Panc1 (cell line): ENCODE measurements around the gene CYTH4. TPM values are rescaled to one million over a fixed set of nuclear protein-coding genes. Genes with fewer than 3 reads are reported as not detected.

Experiments used
- ATAC-seq: fragments of 200-7000 bp; cut with Tn5 transposase; 2 replicates; pipeline ENCODE4 v1.9.1; 2020; ENCODE audit warnings: mild to moderate bottlenecking, moderate library complexity
- BruUV-seq: library from RNA; stranded (reverse); fragments of 400-500 nt; replicated peaks from 2 replicates; lab custom pipeline; 2021; lab: Mats Ljungman, UMichigan
- CTCF ChIA-PET: fragments of 300-600 bp; sonication (Branson Sonifier 250); formaldehyde crosslinking; loops from one replicate; lab custom pipeline; 2022; ENCODE audit warnings: antibody characterized with exemption; lab: Charles Lee
- POLR2A ChIA-PET: fragments of 300-600 bp; sonication (Branson Sonifier 250); formaldehyde crosslinking; loops from one replicate; lab custom pipeline; 2022; ENCODE audit warnings: antibody characterized with exemption; lab: Charles Lee
- DNase-seq: peaks from one replicate; pipeline ENCODE4 v3.0.0-alpha.2; 2010; ENCODE audit warnings: low read depth, low spot score
- H3K27ac ChIP-seq: 2 replicates; pipeline ENCODE4 v1.5.1; 2011; ENCODE audit warnings: mild to moderate bottlenecking, low read length, inconsistent platforms
- H3K27me3 ChIP-seq: fragments of 200-500 bp; sonication (Bioruptor generic); 2 replicates; pipeline ENCODE4 v1.6.0; 2014; ENCODE audit warnings: low read length, inconsistent platforms; ENCODE audit not compliant: control insufficient read depth, insufficient read depth
- H3K36me3 ChIP-seq: fragments of 200-500 bp; sonication (Bioruptor generic); 2 replicates; pipeline ENCODE4 v1.5.1; 2014; ENCODE audit warnings: inconsistent platforms, mild to moderate bottlenecking, low read length, moderate library complexity; ENCODE audit not compliant: control insufficient read depth, insufficient read depth
- H3K4me1 ChIP-seq: 2 replicates; pipeline ENCODE4 v1.5.1; 2011; ENCODE audit warnings: inconsistent platforms, mild to moderate bottlenecking, low read length, moderate library complexity; ENCODE audit not compliant: control insufficient read depth, insufficient read depth
- H3K4me3 ChIP-seq, 2 experiments: 2 replicates each; pipeline ENCODE4 v1.5.1; 2011 to 2012; ENCODE audit warnings: low read depth in 2 of 2, low read length in 2 of 2, mild to moderate bottlenecking in 2 of 2, inconsistent platforms in 1 of 2, moderate library complexity in 1 of 2
- H3K9me3 ChIP-seq: fragments of 200-500 bp; sonication (Bioruptor generic); 2 replicates; pipeline ENCODE4 v1.5.1; 2014; ENCODE audit warnings: low read depth, mild to moderate bottlenecking, inconsistent platforms, low read length, moderate library complexity; ENCODE audit not compliant: control insufficient read depth, insufficient read depth
- POLR2AphosphoS5 ChIP-seq: IDR thresholded peaks from 2 replicates; pipeline ENCODE4 v1.6.1; 2012; ENCODE audit warnings: mild to moderate bottlenecking, low read depth, low read length, moderate library complexity
- SIN3A ChIP-seq: IDR thresholded peaks from 2 replicates; pipeline ENCODE4 v1.6.1; 2012; ENCODE audit warnings: low read depth, mild to moderate bottlenecking, low read length, moderate library complexity, borderline replicate concordance; ENCODE audit not compliant: insufficient read depth
- TCF7L2 ChIP-seq: IDR thresholded peaks from 2 replicates; pipeline ENCODE4 v1.6.1; 2011; ENCODE audit warnings: mild to moderate bottlenecking, low read depth, low read length, inconsistent platforms
- in situ Hi-C: cut with HindIII; loops from 2 replicates; pipeline ENCODE4 v1.10.0; 2016; ENCODE audit warnings: low sequenced_read_pairs, low pct_unique_long_range_greater_than_20kb
- intact Hi-C: fragments of 100-400 bp; cut with micrococcal nuclease; formaldehyde crosslinking; loops from one replicate; pipeline ENCODE4 v1.10.0; 2022; ENCODE audit not compliant: unreplicated experiment
- total RNA-seq: library from RNA; stranded (reverse); gene quantifications from one replicate; pipeline ENCODE4 v1.2.1, GENCODE V29; 2021; ENCODE audit not compliant: unreplicated experiment
- TF ChIP-seq, protein P1 (sequence below): fragments of 450-650 bp; IDR thresholded peaks from 2 replicates; pipeline ENCODE4 v1.5.1; 2017; ENCODE audit warnings: mild to moderate bottlenecking
- TF ChIP-seq, protein P2 (sequence below), 2 experiments: IDR thresholded peaks; 2 replicates each; pipeline ENCODE4 v1.6.1; 2011 to 2012; ENCODE audit warnings: low read depth in 2 of 2, control low read depth in 1 of 2, low read length in 1 of 2, mild to moderate bottlenecking in 1 of 2, moderate library complexity in 1 of 2; ENCODE audit not compliant: insufficient read depth in 1 of 2

CYTH4 gene
- total RNA-seq, 1 experiment from 2014 or later: 1.3 TPM

DNA sequence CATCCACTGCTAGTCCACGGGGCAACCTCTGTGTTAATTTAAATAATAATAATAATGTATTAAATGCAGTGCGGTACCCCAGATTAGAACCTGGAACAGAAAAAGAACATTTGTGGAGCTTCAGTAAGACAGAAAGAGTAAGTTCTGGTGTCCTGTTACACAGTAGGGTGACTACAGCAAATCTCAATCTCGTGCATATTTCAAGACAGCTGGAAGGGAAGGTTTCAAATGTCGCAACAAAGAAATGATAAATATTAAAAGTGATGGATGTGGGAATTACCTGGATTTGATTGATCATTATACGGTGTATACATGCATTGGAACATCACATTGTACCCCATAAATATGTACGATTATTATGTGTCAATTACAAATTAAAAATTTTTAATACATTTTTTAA lies 36.6 kb upstream of the CYTH4 start:
- DNase-seq: no peak
- Histone ChIP-seq H3K4me1 (peaks cover 4% of the 10 kb centered on the region; the same call in 1 of the 2 replicates), H3K4me3 (no peak overlapping the region), H3K27me3 (no peaks in the 10 kb centered on the region), H3K36me3 (0 out of 2 replicates have a peak, but pooled peaks cover 2% of the 10 kb centered on the region), H3K27ac (no peak overlapping the region), H3K9me3 (no peaks in the 10 kb centered on the region)
- no TSS peak for BruUV-seq
- ATAC-seq: no peak
- POLR2A ChIA-PET: no interaction called here
- in situ Hi-C loops: no loop called here
- TF ChIP-seq, protein P1, sequence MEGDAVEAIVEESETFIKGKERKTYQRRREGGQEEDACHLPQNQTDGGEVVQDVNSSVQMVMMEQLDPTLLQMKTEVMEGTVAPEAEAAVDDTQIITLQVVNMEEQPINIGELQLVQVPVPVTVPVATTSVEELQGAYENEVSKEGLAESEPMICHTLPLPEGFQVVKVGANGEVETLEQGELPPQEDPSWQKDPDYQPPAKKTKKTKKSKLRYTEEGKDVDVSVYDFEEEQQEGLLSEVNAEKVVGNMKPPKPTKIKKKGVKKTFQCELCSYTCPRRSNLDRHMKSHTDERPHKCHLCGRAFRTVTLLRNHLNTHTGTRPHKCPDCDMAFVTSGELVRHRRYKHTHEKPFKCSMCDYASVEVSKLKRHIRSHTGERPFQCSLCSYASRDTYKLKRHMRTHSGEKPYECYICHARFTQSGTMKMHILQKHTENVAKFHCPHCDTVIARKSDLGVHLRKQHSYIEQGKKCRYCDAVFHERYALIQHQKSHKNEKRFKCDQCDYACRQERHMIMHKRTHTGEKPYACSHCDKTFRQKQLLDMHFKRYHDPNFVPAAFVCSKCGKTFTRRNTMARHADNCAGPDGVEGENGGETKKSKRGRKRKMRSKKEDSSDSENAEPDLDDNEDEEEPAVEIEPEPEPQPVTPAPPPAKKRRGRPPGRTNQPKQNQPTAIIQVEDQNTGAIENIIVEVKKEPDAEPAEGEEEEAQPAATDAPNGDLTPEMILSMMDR: no peak
- no peak for TF ChIP-seq POLR2AphosphoS5
- TF ChIP-seq SIN3A: no peak
- TF ChIP-seq, protein P2, sequence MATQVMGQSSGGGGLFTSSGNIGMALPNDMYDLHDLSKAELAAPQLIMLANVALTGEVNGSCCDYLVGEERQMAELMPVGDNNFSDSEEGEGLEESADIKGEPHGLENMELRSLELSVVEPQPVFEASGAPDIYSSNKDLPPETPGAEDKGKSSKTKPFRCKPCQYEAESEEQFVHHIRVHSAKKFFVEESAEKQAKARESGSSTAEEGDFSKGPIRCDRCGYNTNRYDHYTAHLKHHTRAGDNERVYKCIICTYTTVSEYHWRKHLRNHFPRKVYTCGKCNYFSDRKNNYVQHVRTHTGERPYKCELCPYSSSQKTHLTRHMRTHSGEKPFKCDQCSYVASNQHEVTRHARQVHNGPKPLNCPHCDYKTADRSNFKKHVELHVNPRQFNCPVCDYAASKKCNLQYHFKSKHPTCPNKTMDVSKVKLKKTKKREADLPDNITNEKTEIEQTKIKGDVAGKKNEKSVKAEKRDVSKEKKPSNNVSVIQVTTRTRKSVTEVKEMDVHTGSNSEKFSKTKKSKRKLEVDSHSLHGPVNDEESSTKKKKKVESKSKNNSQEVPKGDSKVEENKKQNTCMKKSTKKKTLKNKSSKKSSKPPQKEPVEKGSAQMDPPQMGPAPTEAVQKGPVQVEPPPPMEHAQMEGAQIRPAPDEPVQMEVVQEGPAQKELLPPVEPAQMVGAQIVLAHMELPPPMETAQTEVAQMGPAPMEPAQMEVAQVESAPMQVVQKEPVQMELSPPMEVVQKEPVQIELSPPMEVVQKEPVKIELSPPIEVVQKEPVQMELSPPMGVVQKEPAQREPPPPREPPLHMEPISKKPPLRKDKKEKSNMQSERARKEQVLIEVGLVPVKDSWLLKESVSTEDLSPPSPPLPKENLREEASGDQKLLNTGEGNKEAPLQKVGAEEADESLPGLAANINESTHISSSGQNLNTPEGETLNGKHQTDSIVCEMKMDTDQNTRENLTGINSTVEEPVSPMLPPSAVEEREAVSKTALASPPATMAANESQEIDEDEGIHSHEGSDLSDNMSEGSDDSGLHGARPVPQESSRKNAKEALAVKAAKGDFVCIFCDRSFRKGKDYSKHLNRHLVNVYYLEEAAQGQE (IDR thresholded peaks at IDR 0.05; ENCODE audit: insufficient read depth in 1 of 2, low read depth in 2 of 2, low read length in 1 of 2): no peak
- TF ChIP-seq TCF7L2: no peak
- CTCF ChIA-PET: no interaction called here
- intact Hi-C loops: no loop called here

DNA sequence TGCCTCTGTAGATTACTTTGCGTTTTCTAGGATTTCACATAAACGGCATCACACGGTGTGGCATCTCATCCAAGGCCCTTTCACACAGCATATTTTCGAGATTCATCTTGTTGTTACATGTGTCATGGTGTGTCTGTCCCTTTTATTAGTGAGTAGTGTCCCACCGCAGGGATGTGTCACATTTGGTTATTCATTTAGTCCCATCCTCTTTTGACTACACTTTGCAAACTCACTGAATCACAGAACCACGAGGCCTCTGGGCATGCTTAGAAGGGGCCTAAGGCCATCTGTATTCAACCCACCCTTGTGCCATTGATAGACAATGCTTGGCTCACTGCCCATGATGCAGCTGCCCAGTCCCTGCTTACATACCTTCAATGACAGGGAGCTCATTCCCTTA lies 34.1 kb upstream of the CYTH4 start:
- ChIA-PET POLR2A (no interaction called here), CTCF (no interaction called here)
- no peaks in the 10 kb centered on the region for H3K4me1 ChIP-seq
- TF ChIP-seq POLR2AphosphoS5 (no peak), TCF7L2 (no peak), SIN3A (no peak)
- TF ChIP-seq, protein P1: no peak
- TF ChIP-seq, protein P2 (IDR thresholded peaks at IDR 0.05; ENCODE audit: insufficient read depth in 1 of 2, low read depth in 2 of 2, low read length in 1 of 2): no peak
- ATAC-seq (no peak), DNase-seq (no peak)
- no peak overlapping the region for H3K27ac ChIP-seq
- no peaks in the 10 kb centered on the region for H3K27me3 ChIP-seq
- in situ Hi-C loops: no loop called here
- no TSS peak for BruUV-seq
- intact Hi-C loops: no loop called here
- 0 out of 2 replicates have a peak, but pooled peaks cover 2% of the 10 kb centered on the region for H3K36me3 ChIP-seq
- no peak overlapping the region for H3K4me3 ChIP-seq
- no peaks in the 10 kb centered on the region for H3K9me3 ChIP-seq
